ENCODE data around the gene TBXT. TPM values are rescaled to one million over a fixed set of nuclear protein-coding genes. Genes with fewer than 3 reads are reported as not detected.

Gene TBXT
- total RNA-seq, 1 experiment from 2014 or later: 11.3 TPM

DNA sequence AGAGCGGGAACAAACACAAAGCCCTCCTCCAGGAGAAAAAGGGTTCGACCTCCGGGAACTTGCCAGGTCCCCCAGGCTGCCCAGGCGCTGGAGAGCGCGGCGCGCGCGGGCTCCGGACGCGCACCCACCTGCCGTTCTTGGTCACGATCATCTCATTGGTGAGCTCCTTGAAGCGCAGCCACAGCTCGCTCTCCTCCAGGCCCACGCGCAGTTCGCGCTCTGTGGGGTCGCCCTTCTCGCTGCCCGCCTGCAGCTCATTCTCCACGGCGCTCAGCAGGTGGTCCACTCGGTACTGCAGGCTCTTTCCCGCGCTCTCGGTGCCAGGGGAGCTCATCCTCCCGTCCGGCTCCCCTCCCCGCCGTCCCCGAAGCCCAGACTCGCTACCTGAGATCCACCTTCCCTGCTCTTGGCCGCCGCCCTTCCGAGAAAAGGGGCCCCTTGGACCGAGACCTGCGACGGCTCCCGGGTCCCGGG is 356 bp downstream of the TBXT start:
- no peak for DNase-seq
- Histone ChIP-seq H3K79me2 (ENCODE audit: low read length) (peaks cover 11% of the 10 kb centered on the region), H3K4me2 (ENCODE audit: low read depth, low read length, poor library complexity, severe bottlenecking) (peak overlapping the region; percentile 81)

GRCh38 chr6:166166314-166167257 is 1.1 kb downstream of the TBXT start:
- DNase-seq: no peak
- H4K20me1 ChIP-seq (ENCODE audit: insufficient read depth, low read depth, low read length): no peaks in the 10 kb centered on the region
- peaks cover 11% of the 10 kb centered on the region for H3K79me2 ChIP-seq (ENCODE audit: low read length)
- H3K27me3 ChIP-seq (ENCODE audit: low read length): no peaks in the 10 kb centered on the region
- peak overlapping the region; percentile 84 for H3K9ac ChIP-seq (ENCODE audit: low read length)
- no peaks in the 10 kb centered on the region for H3K9me2 ChIP-seq (replicated peaks; ENCODE audit: insufficient read depth, low read length)
- H3K4me2 ChIP-seq (ENCODE audit: low read depth, low read length, poor library complexity, severe bottlenecking): peak overlapping the region; percentile 81
- peak overlapping the region; percentile 78 for H3K4me3 ChIP-seq (ENCODE audit: low read length)
- H3K36me3 ChIP-seq (ENCODE audit: insufficient read depth, low read length): no peaks in the 10 kb centered on the region
- H3K27ac ChIP-seq (ENCODE audit: low read length): peak overlapping the region; percentile 42; the same call in 1 of the 2 replicates
- no peak overlapping the region for H2AFZ ChIP-seq (ENCODE audit: low read length)
- H3K4me1 ChIP-seq (ENCODE audit: low read length): peaks cover 43% of the 10 kb centered on the region
- no peaks in the 10 kb centered on the region for H3K9me3 ChIP-seq (ENCODE audit: low read length)

More for the DNA sequence above, 356 bp downstream of the TBXT start:
- H3K9me3 ChIP-seq (ENCODE audit: low read length): no peaks in the 10 kb centered on the region
- H3K36me3 ChIP-seq (ENCODE audit: insufficient read depth, low read length): no peaks in the 10 kb centered on the region
- H3K9ac ChIP-seq (ENCODE audit: low read length): peak overlapping the region; percentile 84
- peak overlapping the region; percentile 78 for H3K4me3 ChIP-seq (ENCODE audit: low read length)
- H3K4me1 ChIP-seq (ENCODE audit: low read length): peaks cover 50% of the 10 kb centered on the region
- no peaks in the 10 kb centered on the region for H3K27me3 ChIP-seq (ENCODE audit: low read length)
- peak overlapping the region; percentile 42; the same call in 1 of the 2 replicates for H3K27ac ChIP-seq (ENCODE audit: low read length)
- H2AFZ ChIP-seq (ENCODE audit: low read length): no peak overlapping the region
- no peaks in the 10 kb centered on the region for H4K20me1 ChIP-seq (ENCODE audit: insufficient read depth, low read depth, low read length)
- H3K9me2 ChIP-seq (replicated peaks; ENCODE audit: insufficient read depth, low read length): no peaks in the 10 kb centered on the region

GRCh38 chr6:166165558-166166313 is 1.9 kb downstream of the TBXT start:
- no peak for DNase-seq
- no peak overlapping the region for H3K4me2 ChIP-seq (ENCODE audit: low read depth, low read length, poor library complexity, severe bottlenecking)
- H3K4me3 ChIP-seq (ENCODE audit: low read length): 0 out of 2 replicates have a peak overlapping the region, but pooled peaks have one; percentile 25
- no peak overlapping the region for H2AFZ ChIP-seq (ENCODE audit: low read length)
- no peaks in the 10 kb centered on the region for H3K9me3 ChIP-seq (ENCODE audit: low read length)
- no peak overlapping the region for H3K27ac ChIP-seq (ENCODE audit: low read length)
- no peaks in the 10 kb centered on the region for H4K20me1 ChIP-seq (ENCODE audit: insufficient read depth, low read depth, low read length)
- H3K79me2 ChIP-seq (ENCODE audit: low read length): peaks cover 11% of the 10 kb centered on the region
- no peaks in the 10 kb centered on the region for H3K9me2 ChIP-seq (replicated peaks; ENCODE audit: insufficient read depth, low read length)
- H3K27me3 ChIP-seq (ENCODE audit: low read length): no peaks in the 10 kb centered on the region
- H3K36me3 ChIP-seq (ENCODE audit: insufficient read depth, low read length): no peaks in the 10 kb centered on the region
- H3K9ac ChIP-seq (ENCODE audit: low read length): no peak overlapping the region
- H3K4me1 ChIP-seq (ENCODE audit: low read length): peaks cover 35% of the 10 kb centered on the region

- no peaks in the 10 kb centered on the region for H3K9me3 ChIP-seq (ENCODE audit: low read length)
- no peak for DNase-seq
- no peak overlapping the region for H3K4me3 ChIP-seq (ENCODE audit: low read length)
- H3K4me1 ChIP-seq (ENCODE audit: low read length): peaks cover 32% of the 10 kb centered on the region
- H3K9ac ChIP-seq (ENCODE audit: low read length): no peak overlapping the region
- no peak overlapping the region for H3K4me2 ChIP-seq (ENCODE audit: low read depth, low read length, poor library complexity, severe bottlenecking)
- no peak overlapping the region for H3K27ac ChIP-seq (ENCODE audit: low read length)
- H3K79me2 ChIP-seq (ENCODE audit: low read length): no peaks in the 10 kb centered on the region
- no peaks in the 10 kb centered on the region for H3K36me3 ChIP-seq (ENCODE audit: insufficient read depth, low read length)
- H2AFZ ChIP-seq (ENCODE audit: low read length): no peak overlapping the region
- no peaks in the 10 kb centered on the region for H3K27me3 ChIP-seq (ENCODE audit: low read length)
- no peaks in the 10 kb centered on the region for H4K20me1 ChIP-seq (ENCODE audit: insufficient read depth, low read depth, low read length)
- no peaks in the 10 kb centered on the region for H3K9me2 ChIP-seq (replicated peaks; ENCODE audit: insufficient read depth, low read length)
These were observed 4.9 kb downstream of the TBXT start for GRCh38 chr6:166162599-166163342.

- DNase-seq: peak; percentile 73
- Histone ChIP-seq H3K36me3 (ENCODE audit: insufficient read depth, low read length) (no peaks in the 10 kb centered on the region), H2AFZ (ENCODE audit: low read length) (peak overlapping the region; percentile 3; the same call in 1 of the 2 replicates), H3K27ac (ENCODE audit: low read length) (peak overlapping the region; percentile 58), H4K20me1 (ENCODE audit: insufficient read depth, low read depth, low read length) (no peaks in the 10 kb centered on the region), H3K4me1 (ENCODE audit: low read length) (peaks cover 29% of the 10 kb centered on the region), H3K9ac (ENCODE audit: low read length) (no peak overlapping the region), H3K4me3 (ENCODE audit: low read length) (no peak overlapping the region), H3K79me2 (ENCODE audit: low read length) (no peaks in the 10 kb centered on the region), H3K9me2 (replicated peaks; ENCODE audit: insufficient read depth, low read length) (no peaks in the 10 kb centered on the region), H3K4me2 (ENCODE audit: low read depth, low read length, poor library complexity, severe bottlenecking) (peak overlapping the region; percentile 48), H3K9me3 (ENCODE audit: low read length) (no peaks in the 10 kb centered on the region), H3K27me3 (ENCODE audit: low read length) (no peaks in the 10 kb centered on the region)
These were observed 9.6 kb downstream of the TBXT start for GRCh38 chr6:166157930-166158617.

GRCh38 chr6:166156942-166157341 is 10.7 kb downstream of the TBXT start:
- Histone ChIP-seq H3K27ac (ENCODE audit: low read length) (no peak overlapping the region), H3K79me2 (ENCODE audit: low read length) (no peaks in the 10 kb centered on the region), H3K9ac (ENCODE audit: low read length) (no peak overlapping the region), H2AFZ (ENCODE audit: low read length) (no peak overlapping the region), H3K36me3 (ENCODE audit: insufficient read depth, low read length) (no peaks in the 10 kb centered on the region), H3K4me1 (ENCODE audit: low read length) (peaks cover 29% of the 10 kb centered on the region), H3K9me3 (ENCODE audit: low read length) (no peaks in the 10 kb centered on the region), H3K4me3 (ENCODE audit: low read length) (no peak overlapping the region), H3K4me2 (ENCODE audit: low read depth, low read length, poor library complexity, severe bottlenecking) (peak overlapping the region; percentile 48), H4K20me1 (ENCODE audit: insufficient read depth, low read depth, low read length) (no peaks in the 10 kb centered on the region), H3K27me3 (ENCODE audit: low read length) (no peaks in the 10 kb centered on the region), H3K9me2 (replicated peaks; ENCODE audit: insufficient read depth, low read length) (no peaks in the 10 kb centered on the region)
- DNase-seq: no peak

DNA sequence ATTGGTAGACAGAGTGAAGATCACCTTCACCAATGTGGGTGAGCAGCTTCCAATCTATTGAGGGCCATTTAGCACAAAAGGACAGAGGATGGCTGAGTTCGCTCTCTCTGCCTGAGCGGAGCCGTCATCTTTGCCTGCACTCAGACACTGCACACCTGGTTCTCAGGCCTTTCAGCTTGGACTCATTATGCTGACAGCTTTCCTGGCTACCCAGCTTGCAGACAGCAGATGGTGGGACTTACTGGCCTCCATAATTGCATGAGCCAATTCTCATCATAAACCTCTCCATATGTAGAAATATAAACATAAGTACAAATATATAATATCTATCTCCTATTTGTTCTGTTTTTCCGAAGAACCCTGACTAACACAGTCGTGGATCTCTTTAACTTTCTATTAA is 13.7 kb downstream of the TBXT start:
- Histone ChIP-seq H3K4me1 (ENCODE audit: low read length) (peaks cover 22% of the 10 kb centered on the region), H3K27ac (ENCODE audit: low read length) (no peak overlapping the region), H3K4me2 (ENCODE audit: low read depth, low read length, poor library complexity, severe bottlenecking) (no peak overlapping the region), H3K9me3 (ENCODE audit: low read length) (no peaks in the 10 kb centered on the region), H2AFZ (ENCODE audit: low read length) (no peak overlapping the region), H3K9me2 (replicated peaks; ENCODE audit: insufficient read depth, low read length) (no peaks in the 10 kb centered on the region), H3K79me2 (ENCODE audit: low read length) (no peaks in the 10 kb centered on the region), H4K20me1 (ENCODE audit: insufficient read depth, low read depth, low read length) (no peaks in the 10 kb centered on the region), H3K36me3 (ENCODE audit: insufficient read depth, low read length) (no peaks in the 10 kb centered on the region), H3K27me3 (ENCODE audit: low read length) (no peaks in the 10 kb centered on the region), H3K4me3 (ENCODE audit: low read length) (no peak overlapping the region), H3K9ac (ENCODE audit: low read length) (no peak overlapping the region)
- no peak for DNase-seq

Data from Karpas-422 (cell line).